Adrenal gland (tissue), 5 donors: ENCODE results near the gene PRPF19.

Experiments
- CTCF ChIP-seq, 6 experiments: fragments of 450-650 bp in 4 of 6; fragments of 200-600 bp in 2 of 6; sonication (generic) in 1 of 6; IDR thresholded peaks; 1 replicate in 5 of 6; 2 replicates in 1 of 6; pipeline versions ENCODE4 v1.5.1 to v1.8.0; 2016 to 2021; ENCODE audit warnings: antibody characterized with exemption in 6 of 6, mild to moderate bottlenecking in 2 of 6, moderate library complexity in 1 of 6
- POLR2A ChIP-seq, 2 donors: fragments of 450-650 bp; IDR thresholded peaks; one replicate each; pipeline ENCODE4 v1.6.1; 2017; ENCODE audit warnings: antibody characterized with exemption in 2 of 2, mild to moderate bottlenecking in 2 of 2, moderate library complexity in 1 of 2
- donor health status: DM: no; HTN: no; CAD: no.

- no peak for TF ChIP-seq CTCF (IDR thresholded peaks at IDR 0.05)
- no peak for TF ChIP-seq POLR2A (IDR thresholded peaks at IDR 0.05)
Observed at GRCh38 chr11:60867871-60868681, 38.3 kb downstream of the PRPF19 start.
